Stimulated activated CD4-positive, alpha-beta T cell treated with anti-CD3 and anti-CD28 coated beads, TNF-alpha, amount 100 ng/mL, for 1 hour (primary cell): ENCODE data around the gene OR2A14.
"Not testable (repeated sequence)": the region's sequence is repeated elsewhere in the genome, so short reads cannot be mapped to it uniquely, and the experiment has no call there.

ENCODE experiments used
- DNase-seq, 3 donors: peaks; one replicate each; pipeline ENCODE4 v3.0.0-alpha.2; 2020; ENCODE audit warnings: low read depth in 3 of 3, low spot score in 1 of 3

OR2A14 gene

DNA sequence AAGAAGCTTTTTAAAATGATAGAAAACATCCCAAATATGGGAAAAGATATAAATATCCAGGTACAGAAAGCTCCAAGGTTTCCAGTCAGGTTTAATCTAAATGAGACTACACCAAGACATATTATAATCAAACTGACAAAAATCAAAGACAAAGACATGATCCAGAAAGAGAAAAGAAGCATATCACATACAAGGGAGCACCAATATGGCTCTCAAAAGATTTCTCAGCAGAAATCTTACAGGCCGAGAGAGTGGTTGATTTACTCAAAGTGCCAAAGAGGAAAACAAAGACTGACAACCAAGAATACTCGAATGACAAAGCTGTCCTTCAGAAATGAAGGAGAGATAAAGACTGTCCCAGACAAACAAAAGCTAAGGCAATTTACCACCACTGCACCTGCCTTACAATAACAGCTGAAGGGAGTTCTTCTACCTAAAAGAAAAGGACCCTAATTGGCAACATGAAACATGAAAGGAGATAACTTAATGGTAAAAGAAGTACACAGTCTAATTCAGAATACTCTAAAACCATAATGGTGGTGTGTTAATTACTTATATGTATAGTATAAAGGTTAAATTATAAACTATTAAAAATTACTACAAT lies 25.4 kb downstream of the OR2A14 start:
- DNase-seq = no peak

DNA sequence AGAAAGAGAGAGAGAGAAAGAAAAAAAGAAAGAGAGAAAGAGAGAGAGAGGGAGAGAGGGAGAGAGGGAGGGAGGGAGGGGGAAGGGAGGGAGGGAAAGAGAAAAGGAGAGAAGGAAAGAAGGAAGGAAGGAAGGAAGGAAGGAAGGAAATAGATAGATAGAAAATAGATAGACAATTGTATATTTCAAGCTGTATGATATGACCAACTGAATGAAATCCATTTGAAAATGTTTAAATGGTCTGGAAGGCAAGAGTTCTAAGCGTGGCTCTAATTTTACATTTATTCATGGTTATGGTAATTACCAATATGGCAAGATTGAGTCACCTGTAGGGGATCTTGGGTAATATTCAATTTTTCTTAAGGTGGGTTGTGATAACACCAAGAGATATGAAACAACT lies 35.9 kb downstream of the OR2A14 start:
- DNase-seq = no peak

DNA sequence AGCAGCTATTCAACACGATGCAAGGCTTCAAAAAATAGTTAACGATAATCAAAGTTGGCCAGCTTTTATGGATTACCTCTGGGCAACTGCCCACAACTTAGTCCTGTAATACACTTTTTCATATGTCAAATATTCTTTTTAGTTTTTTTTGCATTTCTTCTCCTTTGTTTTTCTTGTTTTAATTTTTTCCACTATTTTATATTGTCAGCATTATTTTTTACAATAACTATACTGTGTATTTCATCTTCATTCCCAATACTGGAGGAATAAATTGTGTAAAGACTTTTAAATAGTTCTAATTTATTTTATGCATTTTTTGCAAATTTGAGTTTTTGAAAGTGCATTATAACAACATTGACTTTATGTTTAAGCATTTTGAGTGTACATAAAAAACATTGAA lies 41.8 kb downstream of the OR2A14 start:
- DNase-seq = no peak

GRCh38 chr7:144171594-144172350 lies 48.8 kb downstream of the OR2A14 start:
- not testable (repeated sequence) for DNase-seq

GRCh38 chr7:144174613-144175012 lies 51.6 kb downstream of the OR2A14 start:
- DNase-seq = no peak

DNA sequence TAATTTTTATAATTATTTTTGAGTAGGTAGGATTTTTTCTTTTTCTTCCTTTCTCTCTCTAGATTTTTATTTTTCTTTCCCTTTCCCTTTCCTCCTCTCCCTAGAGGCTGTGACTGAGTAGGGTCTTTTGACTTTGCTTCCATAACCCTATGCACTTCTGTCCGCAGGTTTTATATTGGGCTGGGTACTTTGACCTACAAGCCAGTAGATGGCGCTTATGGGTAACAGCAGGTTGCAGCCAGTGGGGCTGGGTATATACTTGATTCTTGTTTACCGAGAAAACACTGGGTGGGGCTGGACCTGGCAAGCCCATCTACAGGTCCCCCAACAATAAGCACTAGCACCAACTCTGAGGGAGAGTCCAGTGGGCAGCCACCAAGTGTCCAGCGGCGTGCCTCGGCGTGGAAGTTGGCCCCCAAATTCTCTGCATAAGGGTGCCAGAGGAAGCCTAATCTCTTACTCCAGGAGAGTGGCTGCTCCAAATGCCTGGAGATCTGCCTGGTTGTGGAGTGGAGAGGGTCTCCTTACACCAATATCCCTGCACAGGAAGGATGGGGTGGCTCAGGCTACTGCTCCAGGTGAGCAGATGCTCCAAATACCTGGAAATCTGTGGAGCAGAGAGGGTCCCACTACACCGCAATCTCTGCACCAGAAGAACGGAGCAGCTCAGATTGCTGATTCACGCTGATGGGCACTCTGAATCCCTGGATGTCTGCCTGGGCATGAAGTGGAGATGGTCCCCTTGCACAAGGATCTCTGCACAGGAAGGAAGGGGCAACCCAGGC lies 55.6 kb downstream of the OR2A14 start:
- DNase-seq = peak in 1 of 3 donors; percentile 4

DNA sequence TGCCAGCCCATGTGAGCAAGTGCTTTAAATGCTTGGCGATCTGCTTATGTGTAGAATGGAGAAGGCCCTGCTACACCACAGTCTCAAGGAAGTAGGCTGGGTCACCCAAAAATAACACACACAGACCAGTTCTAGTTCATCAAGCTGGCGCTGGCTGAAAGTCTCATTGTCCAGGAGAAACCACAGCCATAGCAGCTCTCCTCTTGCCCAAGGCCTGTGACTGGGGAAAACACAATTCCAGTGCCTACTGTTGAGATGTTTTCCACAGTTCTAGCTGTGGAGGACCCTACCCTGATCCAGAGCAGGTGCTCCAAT lies 56.1 kb downstream of the OR2A14 start:
- DNase-seq = not testable (repeated sequence)
